ENCODE data around the gene TRANK1.

DNA sequence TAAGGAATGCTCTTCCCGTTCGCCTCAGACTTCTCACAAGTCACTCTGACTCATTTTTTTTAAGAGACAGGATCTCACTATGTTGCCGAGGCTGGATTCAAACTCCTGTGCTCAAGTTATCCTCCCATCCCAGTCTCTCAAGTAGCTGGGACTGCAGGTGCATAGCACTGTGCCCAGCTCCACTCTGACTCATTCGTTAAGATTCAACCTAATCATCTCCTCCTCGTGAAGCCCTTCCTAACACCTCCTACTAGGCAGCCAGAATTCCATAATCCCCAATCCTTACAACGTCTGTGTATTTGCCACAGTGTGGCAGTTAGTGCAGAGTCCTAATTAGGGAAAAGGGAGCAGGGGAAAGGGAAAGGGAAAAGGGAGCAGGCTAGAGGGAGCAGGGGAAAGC is 154.1 kb downstream of the TRANK1 start:
- TF ChIP-seq CTCF (conservative IDR thresholded peaks at IDR 0.05; ENCODE audit: low read depth, low read length) = no peak
- TF ChIP-seq EZH2 (IDR thresholded peaks at IDR 0.05; ENCODE audit: borderline replicate concordance, low read depth, low read length, poor library complexity, severe bottlenecking) = no peak
